HUES48 (cell line): ENCODE data around the gene UGT2B17.
"Not testable (repeated sequence)": the region's sequence is repeated elsewhere in the genome, so short reads cannot be mapped to it uniquely, and the experiment has no call there.

Experiments used
- H3K27ac ChIP-seq: one replicate; pipeline ENCODE4 v1.7.0; 2013; ENCODE audit warnings: low read depth, low read length, inconsistent platforms
- H3K27me3 ChIP-seq: 2 replicates; pipeline ENCODE4 v1.6.1; 2013; ENCODE audit warnings: mild to moderate bottlenecking, low read length; ENCODE audit not compliant: control insufficient read depth, insufficient read depth
- H3K36me3 ChIP-seq: 2 replicates; pipeline ENCODE4 v1.6.1; 2013; ENCODE audit warnings: low read length; ENCODE audit not compliant: control insufficient read depth, insufficient read depth
- H3K4me1 ChIP-seq: 2 replicates; pipeline ENCODE4 v1.6.1; 2013; ENCODE audit warnings: mild to moderate bottlenecking, low read length; ENCODE audit not compliant: control insufficient read depth, insufficient read depth
- H3K4me3 ChIP-seq: 2 replicates; pipeline ENCODE4 v1.5.1; 2013; ENCODE audit warnings: mild to moderate bottlenecking, low read depth, low read length
- H3K9ac ChIP-seq: 2 replicates; pipeline ENCODE4 v1.6.1; 2013; ENCODE audit warnings: mild to moderate bottlenecking, low read depth, low read length, moderate library complexity
- H3K9me3 ChIP-seq: 2 replicates; pipeline ENCODE4 v1.6.1; 2013; ENCODE audit warnings: low read length; ENCODE audit not compliant: control insufficient read depth, insufficient read depth

UGT2B17 gene

DNA sequence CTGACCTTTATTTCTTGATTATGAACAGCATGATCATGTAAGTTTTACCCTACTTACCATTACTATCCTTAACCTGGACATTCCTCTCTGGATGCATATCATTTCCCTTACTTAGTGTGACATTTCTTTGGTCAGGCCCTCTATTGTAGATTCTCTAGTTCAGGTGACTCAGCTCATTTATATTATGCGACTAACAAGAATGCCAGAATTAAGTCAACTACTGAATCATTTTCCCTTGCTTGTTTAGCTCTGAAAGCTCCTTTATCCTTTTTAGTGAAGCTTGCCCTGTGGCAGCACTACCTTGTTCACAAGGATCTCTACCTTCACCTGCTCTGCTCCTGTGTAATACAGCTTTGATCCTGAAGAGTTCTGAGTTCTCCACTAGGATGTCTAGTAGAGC, 15.1 kb upstream of the UGT2B17 start:
- no peaks in the 10 kb centered on the region for H3K4me1 ChIP-seq
- no peak overlapping the region for H3K9ac ChIP-seq
- H3K4me3 ChIP-seq = no peak overlapping the region
- no peaks in the 10 kb centered on the region for H3K36me3 ChIP-seq
- H3K9me3 ChIP-seq = no peaks in the 10 kb centered on the region
- no peaks in the 10 kb centered on the region for H3K27me3 ChIP-seq
- no peak overlapping the region for H3K27ac ChIP-seq

DNA sequence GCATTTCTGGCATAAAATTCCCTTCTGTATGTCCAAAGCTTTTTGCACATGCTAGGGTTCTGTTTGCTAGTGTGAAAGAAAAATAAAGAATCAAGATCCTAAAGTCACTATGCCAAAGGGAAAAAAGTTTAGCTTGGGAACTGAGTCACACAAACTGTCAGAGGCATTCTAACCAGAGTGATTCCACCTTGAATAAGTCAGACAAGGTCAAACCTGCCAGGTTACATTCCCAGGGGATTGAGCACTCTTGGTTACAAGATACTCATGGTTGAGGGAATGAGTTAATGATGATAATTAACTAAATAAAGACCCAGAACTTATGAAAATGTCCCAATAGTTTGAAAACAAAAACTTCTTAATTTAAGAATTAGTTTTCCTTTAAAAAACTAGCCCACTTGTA, 13.7 kb upstream of the UGT2B17 start:
- no peaks in the 10 kb centered on the region for H3K4me1 ChIP-seq
- H3K4me3 ChIP-seq = no peak overlapping the region
- H3K36me3 ChIP-seq = no peaks in the 10 kb centered on the region
- no peaks in the 10 kb centered on the region for H3K9me3 ChIP-seq
- H3K9ac ChIP-seq = no peak overlapping the region
- no peaks in the 10 kb centered on the region for H3K27me3 ChIP-seq
- no peak overlapping the region for H3K27ac ChIP-seq

DNA sequence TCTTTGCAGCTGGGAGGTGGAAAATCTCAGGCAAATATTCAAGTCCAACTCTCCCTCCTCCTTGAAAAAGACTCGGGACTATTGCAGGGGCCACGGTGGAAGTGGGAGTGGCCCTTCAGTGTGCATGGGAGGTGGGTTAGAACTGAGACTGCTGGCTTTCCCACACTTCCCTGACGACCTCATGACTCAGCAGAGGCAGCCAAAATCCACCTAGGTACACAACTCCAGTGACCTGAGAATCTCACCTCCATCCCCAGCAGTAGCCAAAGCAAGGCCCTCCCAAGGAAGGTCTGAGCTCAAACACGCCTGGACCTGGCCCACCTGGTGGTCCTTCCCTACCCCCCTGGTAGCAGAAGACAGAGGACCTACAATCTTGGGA, 6.2 kb upstream of the UGT2B17 start:
- H3K9ac ChIP-seq = no peak overlapping the region
- H3K4me3 ChIP-seq = no peak overlapping the region

DNA sequence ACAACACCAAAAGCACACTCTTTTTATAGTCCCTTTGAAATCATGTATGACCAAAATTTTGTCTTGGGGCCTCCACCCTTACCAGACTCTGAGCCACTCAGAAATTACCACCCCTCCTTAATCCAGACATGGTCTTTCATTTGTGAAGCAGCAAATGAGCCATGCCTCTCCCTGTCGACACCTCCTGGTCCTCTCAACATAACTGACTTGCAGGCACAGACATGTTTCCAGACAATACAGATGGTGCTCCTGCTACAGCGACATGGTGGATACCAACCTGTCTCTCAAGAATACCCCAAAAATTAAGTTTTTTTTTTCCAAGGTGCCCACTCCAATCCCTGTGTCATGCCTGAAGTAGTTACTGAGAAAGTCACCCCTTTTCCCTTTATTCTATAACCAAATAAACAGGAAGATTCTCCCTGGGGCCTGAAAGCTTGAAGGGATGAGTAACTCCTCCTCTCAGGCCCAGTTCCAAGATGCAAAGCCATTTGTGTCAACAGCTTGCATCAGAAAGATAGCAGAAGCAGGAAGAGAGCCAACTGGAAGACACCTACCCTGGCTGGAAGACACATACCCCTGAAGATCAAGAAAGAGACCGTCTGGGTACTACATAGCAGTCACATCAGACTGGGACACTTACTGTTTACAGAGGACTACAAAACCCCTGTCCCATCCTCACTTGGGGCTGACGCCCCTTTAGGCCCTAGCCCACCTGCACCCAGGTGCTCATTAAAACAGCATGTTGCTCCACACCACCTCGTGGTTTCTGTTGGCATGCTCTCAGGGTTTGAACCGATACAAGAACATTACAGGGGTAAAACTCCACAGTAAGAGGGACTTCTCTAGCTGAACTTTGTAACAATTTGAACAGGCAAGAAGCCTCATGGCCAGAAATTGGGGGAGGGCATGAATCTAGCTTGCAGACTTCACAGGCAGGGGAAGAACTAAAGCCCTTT, 5.5 kb upstream of the UGT2B17 start:
- H3K9me3 ChIP-seq = no peaks in the 10 kb centered on the region
- H3K27ac ChIP-seq = no peak overlapping the region
- H3K27me3 ChIP-seq = no peaks in the 10 kb centered on the region
- no peak overlapping the region for H3K4me3 ChIP-seq
- no peaks in the 10 kb centered on the region for H3K4me1 ChIP-seq
- H3K36me3 ChIP-seq = no peaks in the 10 kb centered on the region
- H3K9ac ChIP-seq = no peak overlapping the region

More for the DNA sequence above, 6.2 kb upstream of the UGT2B17 start:
- Histone ChIP-seq H3K27ac (no peak overlapping the region), H3K4me1 (no peaks in the 10 kb centered on the region), H3K9me3 (no peaks in the 10 kb centered on the region), H3K36me3 (no peaks in the 10 kb centered on the region), H3K27me3 (no peaks in the 10 kb centered on the region)

DNA sequence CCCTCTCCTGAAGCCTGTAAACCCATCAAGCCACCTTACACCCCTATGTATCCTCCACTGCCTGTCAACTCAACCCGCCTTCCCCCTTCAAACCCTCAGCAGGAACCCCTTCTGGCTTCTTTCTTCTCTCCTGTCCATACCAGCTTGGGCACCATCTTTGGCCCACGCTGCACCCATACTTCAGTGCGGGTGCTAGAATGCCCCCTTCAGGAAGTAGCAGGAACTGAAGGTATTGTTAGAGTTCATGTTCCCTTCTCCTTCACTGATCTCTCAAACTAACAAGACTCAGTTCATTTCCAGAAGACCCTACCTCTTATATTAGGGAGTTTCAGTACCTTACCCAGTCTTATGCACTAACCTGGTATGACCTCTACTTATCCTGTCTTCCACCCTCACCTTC, 1.5 kb upstream of the UGT2B17 start:
- Histone ChIP-seq H3K9ac (no peak overlapping the region), H3K36me3 (no peaks in the 10 kb centered on the region), H3K9me3 (no peaks in the 10 kb centered on the region), H3K4me1 (no peaks in the 10 kb centered on the region), H3K27me3 (no peaks in the 10 kb centered on the region), H3K4me3 (no peak overlapping the region), H3K27ac (no peak overlapping the region)

DNA sequence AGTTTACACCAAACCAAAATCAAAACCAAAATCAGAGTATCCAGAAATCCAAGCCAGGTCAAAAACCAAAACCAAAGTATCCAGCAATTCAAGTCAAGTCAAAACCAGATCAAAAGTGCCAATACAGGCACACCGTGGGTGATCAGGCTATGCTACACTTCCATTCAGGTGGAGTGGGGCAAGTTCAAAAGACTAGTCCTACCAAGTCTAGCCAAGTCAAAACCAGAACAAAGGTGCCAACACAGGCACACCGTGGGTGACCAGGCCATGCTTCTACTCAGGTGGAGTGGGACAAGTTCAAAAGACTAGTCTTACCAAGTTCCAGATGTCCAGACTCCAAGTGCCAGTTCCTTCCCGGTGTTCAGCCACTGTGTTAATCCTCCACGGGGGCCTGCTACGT, 486 bp downstream of the UGT2B17 start:
- not testable (repeated sequence) for H3K36me3 ChIP-seq, H3K9ac ChIP-seq, H3K9me3 ChIP-seq, H3K27ac ChIP-seq, H3K27me3 ChIP-seq, H3K4me1 ChIP-seq, H3K4me3 ChIP-seq

DNA sequence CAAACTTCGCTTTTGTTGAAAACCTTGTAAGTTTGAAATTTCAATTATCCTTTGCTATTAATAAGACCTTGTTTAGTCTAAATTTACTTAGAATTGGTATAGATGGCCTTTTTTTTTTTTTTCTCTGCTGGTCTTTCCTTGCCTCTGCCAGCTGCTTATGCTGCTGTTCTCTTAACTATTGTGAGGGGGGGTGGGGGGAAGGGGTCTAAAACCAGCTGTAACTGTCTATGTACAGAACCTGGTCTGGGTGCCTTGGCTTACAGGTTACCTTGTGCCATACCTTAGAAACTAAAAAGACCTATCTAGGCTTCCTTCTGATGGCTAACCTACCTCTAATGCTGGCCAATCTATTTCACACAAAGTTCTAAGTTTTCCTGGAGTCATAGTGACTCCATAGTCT, 1.0 kb downstream of the UGT2B17 start:
- Histone ChIP-seq H3K9me3 (no peaks in the 10 kb centered on the region), H3K4me1 (no peaks in the 10 kb centered on the region), H3K4me3 (no peak overlapping the region), H3K27ac (no peak overlapping the region), H3K36me3 (no peaks in the 10 kb centered on the region), H3K27me3 (no peaks in the 10 kb centered on the region), H3K9ac (no peak overlapping the region)

DNA sequence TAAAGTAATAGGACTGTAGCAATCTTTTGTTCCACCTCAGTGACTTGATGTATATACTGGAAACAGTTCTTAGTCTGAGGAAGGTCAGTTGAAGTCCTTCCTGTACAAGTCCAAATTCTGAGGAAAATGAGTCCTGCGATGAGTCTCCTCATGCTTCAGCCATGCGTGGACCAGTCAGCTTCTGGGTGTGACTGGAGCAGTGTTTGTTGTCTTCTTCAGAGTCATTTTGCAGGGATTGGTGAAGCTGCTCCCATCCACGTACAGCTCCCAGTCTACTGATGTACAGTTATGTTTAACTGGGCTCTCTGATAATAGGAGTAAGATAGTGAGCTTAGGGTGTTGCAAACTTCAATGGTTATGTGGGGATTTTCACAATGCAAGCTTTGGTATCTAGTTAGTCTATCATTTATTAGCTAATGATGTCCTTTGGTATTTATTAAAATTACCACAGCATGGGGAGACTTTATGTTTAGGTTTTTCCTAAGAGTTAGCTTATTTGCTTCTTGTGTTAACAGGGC, 3.4 kb downstream of the UGT2B17 start:
- H3K4me3 ChIP-seq = no peak overlapping the region
- H3K9ac ChIP-seq = no peak overlapping the region
- H3K4me1 ChIP-seq = no peaks in the 10 kb centered on the region
- no peak overlapping the region for H3K27ac ChIP-seq
- no peaks in the 10 kb centered on the region for H3K27me3 ChIP-seq
- H3K9me3 ChIP-seq = no peaks in the 10 kb centered on the region
- no peaks in the 10 kb centered on the region for H3K36me3 ChIP-seq

DNA sequence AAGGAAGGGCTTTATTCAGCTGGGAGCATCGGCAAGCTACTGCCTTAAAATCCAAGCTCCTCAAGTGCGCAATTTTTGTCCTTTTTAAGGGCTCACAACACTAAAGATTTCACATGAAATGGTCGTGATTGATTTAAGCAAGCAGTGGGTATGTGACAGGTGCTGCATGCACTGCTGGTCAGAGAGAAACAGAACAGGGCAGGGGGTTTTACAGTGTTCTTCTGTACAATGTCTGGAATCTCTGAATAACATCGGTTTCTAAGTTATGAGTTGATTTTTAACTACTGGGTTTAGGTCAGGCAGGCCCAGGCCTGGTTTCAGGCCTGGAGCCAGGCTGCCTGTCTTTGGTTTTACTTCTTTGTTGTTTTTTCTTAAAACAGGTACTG, 6.0 kb downstream of the UGT2B17 start:
- no peak overlapping the region for H3K4me3 ChIP-seq
- no peaks in the 10 kb centered on the region for H3K9me3 ChIP-seq
- no peaks in the 10 kb centered on the region for H3K4me1 ChIP-seq
- no peak overlapping the region for H3K9ac ChIP-seq
- no peaks in the 10 kb centered on the region for H3K36me3 ChIP-seq
- no peak overlapping the region for H3K27ac ChIP-seq
- H3K27me3 ChIP-seq = no peaks in the 10 kb centered on the region

DNA sequence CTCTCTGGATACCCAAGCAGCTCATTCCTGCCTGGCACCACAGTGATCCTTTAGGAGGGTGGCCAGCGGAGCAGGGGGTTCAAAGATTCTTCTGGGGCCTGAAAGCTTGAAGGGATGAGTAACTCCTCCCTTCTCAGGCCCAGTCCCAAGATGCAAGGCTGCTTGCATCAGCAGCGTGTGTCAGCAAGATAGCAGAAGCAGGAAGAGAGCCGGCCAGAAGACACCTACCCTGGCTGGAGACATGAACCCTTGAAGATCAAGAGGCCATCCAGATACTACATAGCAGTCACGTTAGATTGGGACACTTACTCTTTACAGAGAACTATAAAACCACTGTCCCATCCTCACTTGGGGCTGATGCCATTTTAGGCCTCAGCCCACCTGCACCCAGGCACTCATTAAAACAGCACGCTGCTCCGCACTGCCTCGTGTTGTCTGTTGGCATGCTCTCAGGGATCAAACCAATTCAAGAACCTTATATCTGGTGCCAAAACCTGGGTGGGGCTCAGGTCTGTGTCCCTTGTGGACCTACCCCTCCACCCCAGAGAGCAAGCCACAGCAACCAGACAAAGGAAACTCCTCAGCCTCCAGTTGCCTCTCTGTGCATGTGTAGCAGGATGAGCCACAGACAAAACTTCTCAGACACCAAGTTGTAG, 6.5 kb downstream of the UGT2B17 start:
- Histone ChIP-seq H3K4me3 (no peak overlapping the region), H3K27ac (no peak overlapping the region)

DNA sequence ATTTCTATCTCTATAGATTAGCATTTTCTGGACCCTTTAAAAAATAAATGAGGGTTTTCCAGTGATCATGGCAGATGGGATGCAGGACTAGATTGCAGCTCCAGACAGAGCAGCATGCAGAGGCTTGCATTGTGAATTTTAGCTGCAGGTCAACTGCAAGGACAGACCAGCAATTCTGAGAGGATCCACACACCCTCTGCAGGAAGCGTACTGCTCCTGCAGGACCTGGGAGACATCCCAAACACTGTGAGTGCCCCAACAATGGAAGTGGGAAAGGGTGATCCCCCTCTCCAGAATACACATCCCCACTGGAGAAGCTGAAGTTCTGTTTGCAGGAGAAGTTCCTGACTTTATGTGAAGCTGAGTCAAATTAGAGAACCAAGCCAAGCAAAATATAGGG, 7.1 kb downstream of the UGT2B17 start:
- H3K27me3 ChIP-seq, H3K9ac ChIP-seq, H3K36me3 ChIP-seq, H3K4me3 ChIP-seq, H3K9me3 ChIP-seq, H3K4me1 ChIP-seq, H3K27ac ChIP-seq: not testable (repeated sequence)

More for the DNA sequence above, 6.5 kb downstream of the UGT2B17 start:
- no peaks in the 10 kb centered on the region for H3K27me3 ChIP-seq
- no peaks in the 10 kb centered on the region for H3K4me1 ChIP-seq
- H3K9me3 ChIP-seq = no peaks in the 10 kb centered on the region
- H3K9ac ChIP-seq = no peak overlapping the region
- no peaks in the 10 kb centered on the region for H3K36me3 ChIP-seq
